ENCODE measurements around the gene SH3BGR.

SH3BGR gene

DNA sequence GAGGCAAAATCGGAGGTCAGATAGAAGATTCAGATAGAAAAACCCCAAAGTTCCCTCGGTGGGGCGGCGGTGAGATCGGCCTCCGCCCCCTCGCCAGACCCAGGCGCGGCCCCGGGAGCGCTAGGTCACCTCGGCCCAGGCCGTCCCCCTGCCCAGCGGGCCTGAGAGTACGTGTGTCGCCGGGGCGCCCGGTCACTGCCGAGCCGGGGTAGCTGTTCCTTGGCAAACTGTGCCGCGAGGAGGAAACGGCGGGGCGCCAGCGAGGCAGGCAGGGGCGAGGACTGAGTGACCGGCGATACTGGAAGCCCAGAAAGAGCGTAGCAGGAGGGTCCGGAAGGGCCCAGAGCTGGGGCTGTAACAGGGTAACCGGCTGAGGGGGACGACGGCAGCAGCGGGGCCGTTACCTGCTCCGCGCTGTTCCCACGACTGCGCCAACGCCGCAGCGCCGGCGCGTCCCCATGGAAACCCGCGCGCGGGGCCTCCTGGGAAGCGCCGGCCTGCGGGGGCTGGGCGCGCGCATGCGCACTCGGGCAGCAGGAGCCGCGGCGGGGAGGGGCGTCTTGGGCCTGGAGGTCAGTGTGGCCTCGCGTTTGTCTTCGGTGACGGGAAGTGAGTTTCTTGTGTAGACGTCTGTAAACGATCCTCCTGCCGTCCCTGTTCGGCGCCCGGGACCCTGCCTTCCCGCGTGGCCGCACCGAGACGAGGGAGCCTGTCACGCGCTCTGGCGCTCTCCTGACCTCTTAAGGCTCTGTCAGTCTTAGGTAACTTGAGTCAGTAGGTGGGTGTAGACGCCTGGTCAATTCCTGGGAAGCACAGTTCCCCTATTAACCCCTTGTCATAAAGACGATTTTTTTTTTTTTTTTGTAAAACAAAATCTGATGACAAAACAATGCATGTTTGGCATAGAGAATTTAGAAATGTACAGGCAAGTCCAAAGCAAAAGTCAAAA lies 6.2 kb upstream of the SH3BGR start, which contains the start of gene LCA5L:
Gene LCA5L (minus strand): TSS at position 458 of the 949 bp plus-strand sequence. CDS start 17,285 bp downstream, outside the sequence.
- TF ChIP-seq JUND (IDR thresholded peaks at IDR 0.05; ENCODE audit: low read depth): no peak
- DNase-seq (ENCODE audit: low read depth in 1 of 2, low spot score in 1 of 2): peak; percentile 81 to 95
- in situ Hi-C loops (cut with HindIII; ENCODE audit: low pct_unique_long_range_greater_than_20kb, low sequenced_read_pairs): no loop called here

GRCh38 chr21:39447264-39447663 lies 4.5 kb upstream of the SH3BGR start:
- no peak for TF ChIP-seq JUND (IDR thresholded peaks at IDR 0.05; ENCODE audit: low read depth)
- DNase-seq (ENCODE audit: low read depth in 1 of 2, low spot score in 1 of 2): no peak
- in situ Hi-C loops (cut with HindIII; ENCODE audit: low pct_unique_long_range_greater_than_20kb, low sequenced_read_pairs): no loop called here

DNA sequence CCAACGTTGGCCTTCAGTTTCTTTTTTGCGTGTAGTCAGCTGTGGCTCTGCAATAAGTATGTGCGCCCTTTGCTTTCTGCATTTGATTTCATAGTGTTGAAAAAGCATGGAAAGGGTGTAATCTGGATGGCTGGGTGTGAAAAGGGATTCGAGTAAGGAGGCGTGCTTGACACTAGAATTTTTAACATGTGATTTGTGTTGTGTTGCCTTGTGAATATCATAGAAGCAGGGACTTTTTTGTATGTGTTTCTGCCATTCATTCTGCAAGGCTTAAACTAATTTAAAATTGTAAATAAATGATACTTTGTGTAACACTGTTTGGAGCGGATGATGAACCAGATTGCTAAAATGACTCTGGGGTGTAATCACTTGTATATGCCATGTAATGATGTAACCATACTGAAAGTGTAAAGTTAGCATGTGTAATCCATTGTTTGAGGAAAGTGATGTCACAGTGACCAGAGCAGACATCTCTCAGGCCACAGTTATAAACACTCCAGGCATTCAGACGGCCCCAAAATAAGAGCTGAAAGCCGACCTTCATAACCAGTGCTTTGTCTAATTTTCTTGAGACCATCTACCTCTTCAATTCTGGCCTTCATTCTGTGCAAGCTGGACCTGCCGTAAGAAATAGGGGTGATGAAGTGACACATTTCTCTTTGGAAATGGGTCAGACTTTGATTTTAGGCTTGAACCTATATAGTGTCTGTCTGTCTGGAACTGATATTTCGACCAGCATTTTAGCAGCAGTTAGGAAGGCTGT lies 618 bp downstream of the SH3BGR start:
- in situ Hi-C loops (cut with HindIII; ENCODE audit: low pct_unique_long_range_greater_than_20kb, low sequenced_read_pairs): no loop called here
- peak in 1 of 2 experiments; percentile 48 for DNase-seq (ENCODE audit: low read depth in 1 of 2, low spot score in 1 of 2)
- no peak for TF ChIP-seq JUND (IDR thresholded peaks at IDR 0.05; ENCODE audit: low read depth)

DNA sequence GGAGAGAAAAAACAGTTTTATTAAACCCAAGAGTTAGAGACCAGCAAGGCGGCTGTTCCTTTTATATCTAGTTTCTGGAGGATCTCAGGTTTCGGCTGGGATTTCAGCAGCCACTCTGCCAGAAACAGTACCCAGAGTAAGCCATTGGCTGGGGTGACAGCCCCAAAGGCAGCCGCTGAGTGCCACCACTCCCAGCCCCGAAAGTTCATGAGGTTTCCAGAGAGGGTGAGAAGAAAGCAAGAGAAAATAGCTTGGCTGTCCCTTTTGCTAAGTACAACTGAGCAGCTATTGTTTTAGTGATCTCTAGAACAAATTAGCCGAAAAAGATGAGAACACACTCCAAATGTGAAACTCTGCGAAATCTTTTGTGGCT lies 1.2 kb downstream of the SH3BGR start:
- DNase-seq (ENCODE audit: low read depth in 1 of 2, low spot score in 1 of 2): no peak
- no peak for TF ChIP-seq JUND (IDR thresholded peaks at IDR 0.05; ENCODE audit: low read depth)
- in situ Hi-C loops (cut with HindIII; ENCODE audit: low pct_unique_long_range_greater_than_20kb, low sequenced_read_pairs): no loop called here

DNA sequence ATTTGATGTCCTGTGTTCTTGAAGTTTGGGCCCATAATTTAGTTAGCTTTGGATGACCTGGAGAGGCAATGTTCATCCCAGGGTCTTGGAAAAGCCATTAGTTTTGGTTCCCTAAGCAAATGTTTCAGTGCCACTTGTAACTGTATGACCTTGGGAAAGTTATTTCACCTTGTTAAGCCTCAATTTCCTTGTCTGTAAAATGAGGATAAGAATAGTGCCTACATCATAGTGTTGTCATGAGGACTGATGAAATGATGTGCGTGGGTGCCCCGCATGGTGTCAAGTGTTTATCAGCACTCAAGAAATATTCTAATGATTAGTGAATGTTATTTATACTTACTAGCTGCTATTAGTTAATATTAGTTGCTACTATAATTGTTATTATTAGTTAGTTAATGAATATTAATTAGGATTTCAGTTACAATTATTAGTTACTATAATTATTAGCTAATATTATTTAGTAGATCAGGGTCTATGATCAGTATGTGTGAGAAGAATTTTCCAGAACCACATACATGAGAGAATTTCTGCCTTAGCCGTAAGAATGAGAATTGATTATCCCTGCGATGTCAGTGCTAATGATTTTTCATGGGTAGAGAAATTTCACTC lies 1.9 kb downstream of the SH3BGR start:
- in situ Hi-C loops (cut with HindIII; ENCODE audit: low pct_unique_long_range_greater_than_20kb, low sequenced_read_pairs): no loop called here
- no peak for TF ChIP-seq JUND (IDR thresholded peaks at IDR 0.05; ENCODE audit: low read depth)
- DNase-seq (ENCODE audit: low read depth in 1 of 2, low spot score in 1 of 2): no peak

DNA sequence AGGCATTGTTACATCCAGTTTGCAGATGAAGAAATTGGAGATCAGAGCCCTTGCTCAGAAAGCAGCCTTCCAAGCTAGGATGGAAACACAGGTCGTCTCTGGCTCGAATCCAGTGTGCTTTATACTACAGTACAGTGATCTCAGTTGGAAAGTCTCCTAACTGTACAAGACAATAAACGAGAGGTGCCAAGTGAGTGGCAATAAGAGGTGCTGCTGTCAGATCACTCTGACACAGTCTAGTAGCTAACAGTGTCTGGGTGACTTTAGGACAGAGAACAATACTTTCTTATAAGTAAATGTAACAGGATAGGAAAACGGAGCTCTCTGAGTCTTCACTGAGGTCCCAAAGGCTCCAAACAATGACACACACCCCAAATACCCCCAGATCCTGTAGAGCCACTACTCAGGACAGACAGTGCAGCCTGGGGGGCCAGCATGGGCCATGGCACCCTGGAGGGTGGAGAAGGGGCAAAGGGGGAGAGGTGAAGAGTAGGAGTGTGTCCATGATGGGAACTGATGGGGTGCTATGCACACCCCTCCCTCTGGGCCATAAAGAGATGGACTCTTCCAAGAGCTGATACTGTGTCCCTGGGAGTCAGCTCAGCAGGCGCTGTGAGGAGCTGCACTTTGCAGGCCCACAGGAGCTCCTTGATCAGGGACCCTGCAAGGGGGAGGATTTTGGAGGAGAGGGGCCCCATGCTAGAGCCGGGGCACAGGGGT lies 3.3 kb downstream of the SH3BGR start:
- DNase-seq (ENCODE audit: low read depth in 1 of 2, low spot score in 1 of 2): peak in 1 of 2 experiments; percentile 14
- TF ChIP-seq JUND (IDR thresholded peaks at IDR 0.05; ENCODE audit: low read depth): no peak
- in situ Hi-C loops (cut with HindIII; ENCODE audit: low pct_unique_long_range_greater_than_20kb, low sequenced_read_pairs): no loop called here

- TF ChIP-seq JUND (IDR thresholded peaks at IDR 0.05; ENCODE audit: low read depth): no peak
These were observed 4.9 kb downstream of the SH3BGR start for GRCh38 chr21:39456665-39457064.

GRCh38 chr21:39461419-39461818 lies 9.6 kb downstream of the SH3BGR start:
- in situ Hi-C loops (cut with HindIII; ENCODE audit: low pct_unique_long_range_greater_than_20kb, low sequenced_read_pairs): no loop called here
- TF ChIP-seq JUND (IDR thresholded peaks at IDR 0.05; ENCODE audit: low read depth): no peak
- DNase-seq (ENCODE audit: low read depth in 1 of 2, low spot score in 1 of 2): peak in 1 of 2 experiments; percentile 40

More at GRCh38 chr21:39456665-39457064, 4.9 kb downstream of the SH3BGR start:
- DNase-seq (ENCODE audit: low read depth in 1 of 2, low spot score in 1 of 2): peak in 1 of 2 experiments; percentile 22
- in situ Hi-C loops (cut with HindIII; ENCODE audit: low pct_unique_long_range_greater_than_20kb, low sequenced_read_pairs): no loop called here

GRCh38 chr21:39463308-39463707 lies 11.5 kb downstream of the SH3BGR start:
- DNase-seq (ENCODE audit: low read depth in 1 of 2, low spot score in 1 of 2): no peak
- in situ Hi-C loops (cut with HindIII; ENCODE audit: low pct_unique_long_range_greater_than_20kb, low sequenced_read_pairs): no loop called here
- TF ChIP-seq JUND (IDR thresholded peaks at IDR 0.05; ENCODE audit: low read depth): no peak

- no peak for DNase-seq (ENCODE audit: low read depth in 1 of 2, low spot score in 1 of 2)
- TF ChIP-seq JUND (IDR thresholded peaks at IDR 0.05; ENCODE audit: low read depth): no peak
- in situ Hi-C loops (cut with HindIII; ENCODE audit: low pct_unique_long_range_greater_than_20kb, low sequenced_read_pairs): no loop called here
These were observed 14.8 kb downstream of the SH3BGR start for GRCh38 chr21:39466584-39466983.

DNA sequence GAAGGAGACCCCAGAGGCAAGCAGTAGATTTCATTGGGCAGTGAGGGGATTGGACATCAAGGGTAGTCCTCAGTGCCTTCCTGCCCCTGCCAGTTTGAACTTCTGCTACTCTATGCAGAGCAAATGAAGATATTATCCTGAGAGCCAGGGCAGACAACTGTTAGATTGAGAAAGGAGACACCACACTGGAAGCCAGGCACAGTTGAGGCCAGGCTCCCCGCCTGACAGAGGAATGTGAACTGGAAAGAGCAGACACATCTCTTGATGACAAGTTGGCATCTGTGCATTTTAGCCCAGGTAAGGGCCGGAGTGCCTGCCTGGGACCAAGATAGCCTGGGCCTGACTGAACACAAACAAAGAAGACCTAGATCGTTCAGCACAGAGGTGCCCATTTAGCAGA lies 16.0 kb downstream of the SH3BGR start:
- no peak for TF ChIP-seq JUND (IDR thresholded peaks at IDR 0.05; ENCODE audit: low read depth)
- no peak for DNase-seq (ENCODE audit: low read depth in 1 of 2, low spot score in 1 of 2)
- in situ Hi-C loops (cut with HindIII; ENCODE audit: low pct_unique_long_range_greater_than_20kb, low sequenced_read_pairs): no loop called here

DNA sequence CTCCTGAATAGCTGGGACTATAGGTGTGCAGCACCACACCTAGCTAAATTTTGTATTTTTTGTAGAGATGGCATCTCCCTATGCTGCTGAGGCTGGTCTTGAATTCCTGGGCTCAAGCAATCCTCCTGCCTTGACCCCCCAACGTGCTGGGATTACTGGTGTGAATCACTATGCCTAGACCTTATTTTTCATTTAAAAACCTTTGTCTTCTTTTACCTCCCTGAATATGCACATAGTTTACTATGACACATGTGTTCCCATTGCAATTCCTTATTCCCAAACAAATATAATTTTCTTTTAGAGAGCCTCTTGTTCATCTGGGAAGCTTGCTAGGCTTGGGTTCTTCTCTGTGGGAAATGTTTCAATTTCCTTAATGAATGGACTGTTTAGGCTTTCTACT lies 16.8 kb downstream of the SH3BGR start:
- no peak for TF ChIP-seq JUND (IDR thresholded peaks at IDR 0.05; ENCODE audit: low read depth)

More for the DNA sequence above, 16.8 kb downstream of the SH3BGR start:
- in situ Hi-C loops (cut with HindIII; ENCODE audit: low pct_unique_long_range_greater_than_20kb, low sequenced_read_pairs): no loop called here
- DNase-seq (ENCODE audit: low read depth in 1 of 2, low spot score in 1 of 2): no peak
